GM21737 (cell line): ENCODE measurements around the gene LCN10.

Experiments used
- ATAC-seq: cut with Tn5 transposase; IDR thresholded peaks from one replicate; pipeline ENCODE4 v1.9.1; 2021; ENCODE audit warnings: mild to moderate bottlenecking, moderate library complexity; ENCODE audit not compliant: unreplicated experiment

Gene LCN10

GRCh38 chr9:136690104-136690805, 52.5 kb downstream of the LCN10 start:
- ATAC-seq: no peak

- ATAC-seq: no peak
These were observed 53.7 kb downstream of the LCN10 start for GRCh38 chr9:136689108-136689460.

GRCh38 chr9:136688274-136689107, 54.2 kb downstream of the LCN10 start:
- no peak for ATAC-seq
